CD4-positive, alpha-beta T cell treated with Interleukin-4 for 1 hour (primary cell): ENCODE measurements around the gene CCDC142.
A peak's percentile ranks its signal among the peaks of the same experiment; 100 is the strongest.

ENCODE experiments used
- DNase-seq, 2 donors: peaks; one replicate each; pipeline ENCODE4 v3.0.0-alpha.2; 2020 to 2022

CCDC142 gene

DNA sequence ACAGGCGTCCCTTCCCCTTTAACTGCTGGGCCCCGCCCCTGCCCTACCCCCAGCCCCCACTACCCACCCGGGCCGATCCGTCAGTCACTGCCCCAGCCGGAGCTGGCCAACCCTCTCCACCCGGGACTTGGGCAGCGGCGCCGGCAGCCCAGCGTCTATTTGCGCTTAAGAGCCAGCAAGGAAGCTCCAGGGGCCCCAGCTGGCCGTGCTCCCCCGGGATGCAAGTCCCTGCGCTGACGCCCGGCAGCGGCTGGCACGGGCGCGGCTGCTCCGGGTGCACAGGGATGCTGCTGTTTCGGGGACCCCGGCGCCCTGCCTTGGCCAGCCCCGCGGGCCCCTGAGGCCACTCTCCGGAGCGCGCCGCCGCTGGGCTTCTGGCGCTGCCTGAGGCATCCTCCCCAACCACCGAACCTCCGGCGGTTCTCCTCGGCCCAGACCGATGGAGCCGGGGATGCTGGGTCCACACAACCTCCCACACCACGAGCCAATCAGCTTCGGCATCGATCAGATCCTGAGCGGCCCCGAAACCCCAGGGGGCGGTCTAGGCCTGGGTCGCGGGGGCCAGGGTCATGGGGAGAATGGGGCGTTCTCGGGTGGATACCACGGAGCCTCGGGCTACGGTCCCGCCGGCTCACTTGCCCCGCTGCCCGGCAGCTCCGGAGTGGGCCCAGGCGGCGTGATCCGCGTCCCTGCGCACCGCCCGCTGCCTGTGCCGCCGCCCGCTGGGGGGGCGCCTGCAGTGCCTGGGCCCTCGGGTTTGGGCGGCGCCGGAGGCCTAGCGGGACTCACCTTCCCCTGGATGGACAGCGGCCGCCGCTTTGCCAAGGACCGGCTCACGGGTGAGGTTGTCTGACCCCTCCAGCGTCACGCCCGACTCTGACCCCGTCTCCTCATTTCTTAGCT, 31.8 kb upstream of the CCDC142 start, which contains the start of gene TLX2:
TLX2 (plus strand) TSS at position 83 of the 903 bp plus-strand sequence; CDS start at position 440, 357 bp downstream.
- DNase-seq: no peak

DNA sequence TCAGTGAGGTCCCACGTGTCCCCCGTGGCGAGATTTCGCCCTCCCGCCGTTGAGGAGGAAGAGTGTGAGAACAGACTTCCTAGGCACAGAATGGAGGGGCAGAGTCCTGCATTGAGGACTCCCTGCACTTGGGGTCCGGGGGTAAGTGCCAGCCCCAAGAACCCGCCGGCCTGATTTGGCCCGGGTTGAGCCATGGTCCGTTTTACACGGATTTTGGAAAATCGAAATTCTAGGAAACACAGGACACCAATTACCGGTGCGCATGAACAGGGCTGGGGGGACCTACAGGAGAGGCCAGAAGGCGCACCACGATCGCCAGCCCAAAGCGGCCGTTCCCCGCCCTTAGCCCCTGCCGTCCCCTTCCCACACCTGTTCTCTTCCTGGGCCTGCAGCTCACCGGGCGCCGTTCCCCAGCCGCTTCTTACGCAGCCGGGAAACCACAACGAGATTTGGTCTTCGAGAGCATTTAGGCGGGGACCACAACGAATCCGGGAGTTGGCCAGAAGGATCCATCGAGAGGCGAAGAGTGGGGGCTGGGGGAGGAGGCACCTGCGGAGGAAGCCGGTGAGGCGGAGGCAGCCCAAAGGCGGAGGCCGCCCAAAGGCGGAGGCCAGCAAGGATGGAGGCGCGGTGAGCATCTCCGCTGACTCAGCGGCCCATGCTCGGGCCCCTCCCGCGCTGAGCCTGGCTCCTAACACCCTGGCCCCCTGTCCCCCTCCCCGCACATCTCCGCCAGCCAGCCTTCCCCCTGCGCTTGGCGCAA, 31.0 kb upstream of the CCDC142 start:
- DNase-seq: peak in 1 of 2 donors; percentile 34

DNA sequence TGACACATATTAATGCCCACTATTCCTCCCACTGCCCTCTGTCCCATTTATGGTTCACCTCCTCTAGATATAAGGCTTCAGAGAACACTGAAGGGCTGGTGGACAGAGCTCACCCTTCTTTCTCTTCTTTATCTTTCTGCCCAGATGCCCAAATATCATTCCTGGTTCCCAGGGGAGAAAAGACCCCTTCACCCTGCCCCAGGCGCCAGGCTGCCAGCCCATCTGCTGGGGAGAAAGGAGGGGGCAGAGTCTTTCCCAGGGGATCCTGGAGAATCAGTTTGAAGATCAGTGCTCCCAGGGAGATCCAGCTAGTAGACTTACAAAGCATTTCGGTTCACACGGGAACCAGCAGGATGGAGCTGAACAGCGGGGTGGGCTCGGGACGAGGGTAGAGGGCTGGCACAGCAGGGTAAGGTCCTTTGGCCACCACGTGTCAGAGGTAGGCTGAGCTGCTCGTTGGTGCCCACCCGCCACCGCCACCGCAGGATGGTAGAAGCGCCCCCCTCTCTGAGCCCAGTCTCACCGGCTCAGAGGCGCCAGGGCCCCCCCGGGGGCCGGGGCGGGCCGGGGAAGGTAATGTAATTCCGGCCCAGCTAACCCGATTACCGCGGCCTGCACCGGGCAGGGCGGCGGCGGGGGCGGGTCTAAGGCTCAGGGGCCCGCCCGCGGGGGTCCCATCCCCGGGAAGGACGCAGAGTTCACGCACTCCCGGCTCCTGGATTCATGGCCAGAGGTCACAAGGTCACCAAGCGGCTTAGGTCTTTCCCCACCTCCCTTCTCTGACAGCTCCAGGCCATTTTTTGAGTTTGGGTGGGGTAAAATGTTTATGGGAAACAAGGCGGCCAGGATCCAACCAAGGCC, 30.2 kb upstream of the CCDC142 start:
- DNase-seq: no peak

DNA sequence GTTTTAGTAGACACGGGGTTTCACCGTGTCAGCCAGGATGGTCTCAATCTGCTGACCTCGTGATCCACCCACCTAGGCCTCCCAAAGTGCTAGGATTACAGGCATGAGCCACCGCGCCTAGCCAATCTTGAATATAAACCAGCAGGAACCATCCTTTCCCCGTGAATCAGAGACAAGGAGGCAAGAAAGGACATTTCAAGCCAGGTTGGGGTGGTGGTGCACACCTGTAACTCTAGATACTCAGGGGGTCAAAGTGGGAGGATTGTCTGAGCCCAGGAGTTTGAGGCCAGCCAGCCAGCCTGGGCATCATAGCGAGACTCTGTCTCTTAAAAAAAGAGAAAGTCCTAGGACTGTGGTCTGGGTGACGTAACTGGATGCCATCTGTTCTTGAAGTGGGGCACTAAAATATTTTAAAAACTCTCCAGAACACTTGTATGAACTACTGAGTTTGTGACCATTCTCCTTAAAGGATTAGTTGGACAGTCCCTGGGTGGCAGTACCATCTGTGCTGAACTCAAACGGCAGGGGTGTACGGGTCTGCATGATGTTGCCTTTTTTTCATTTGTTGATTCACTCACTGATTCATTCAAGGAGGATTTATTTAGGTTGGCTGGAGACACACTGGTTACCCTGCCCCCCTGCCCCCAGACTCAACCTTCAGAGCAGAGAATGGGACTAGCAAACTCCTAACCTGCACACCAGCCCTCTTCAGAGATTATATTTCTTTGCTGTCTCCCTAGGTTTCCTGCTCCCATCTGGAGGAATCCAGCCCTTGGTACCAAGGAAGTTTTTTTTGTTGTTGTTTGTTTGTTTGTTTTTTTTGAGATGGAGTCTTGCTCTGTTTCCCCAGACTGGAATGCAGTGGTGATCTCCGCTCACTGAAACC, 28.5 kb upstream of the CCDC142 start:
- DNase-seq: no peak

DNA sequence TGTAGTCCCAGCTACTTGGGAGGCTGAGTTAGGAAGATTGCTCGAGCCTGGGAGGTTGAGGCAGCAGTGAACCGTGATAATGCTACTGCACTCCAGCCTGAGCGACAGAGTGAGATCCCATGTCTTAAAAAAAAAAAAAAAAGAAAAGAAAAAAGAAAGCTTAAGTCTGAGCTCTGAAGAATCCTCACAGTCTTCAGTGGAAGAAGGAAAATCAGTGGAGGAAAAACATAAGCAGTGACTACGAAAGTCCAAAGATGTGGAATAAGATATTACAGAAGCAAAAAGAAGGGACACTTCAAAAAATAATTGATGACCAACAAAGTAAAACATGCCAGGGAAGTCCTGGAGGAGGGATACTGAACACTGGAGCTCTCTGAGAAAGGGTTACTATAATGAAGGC, 27.5 kb upstream of the CCDC142 start:
- DNase-seq: no peak

DNA sequence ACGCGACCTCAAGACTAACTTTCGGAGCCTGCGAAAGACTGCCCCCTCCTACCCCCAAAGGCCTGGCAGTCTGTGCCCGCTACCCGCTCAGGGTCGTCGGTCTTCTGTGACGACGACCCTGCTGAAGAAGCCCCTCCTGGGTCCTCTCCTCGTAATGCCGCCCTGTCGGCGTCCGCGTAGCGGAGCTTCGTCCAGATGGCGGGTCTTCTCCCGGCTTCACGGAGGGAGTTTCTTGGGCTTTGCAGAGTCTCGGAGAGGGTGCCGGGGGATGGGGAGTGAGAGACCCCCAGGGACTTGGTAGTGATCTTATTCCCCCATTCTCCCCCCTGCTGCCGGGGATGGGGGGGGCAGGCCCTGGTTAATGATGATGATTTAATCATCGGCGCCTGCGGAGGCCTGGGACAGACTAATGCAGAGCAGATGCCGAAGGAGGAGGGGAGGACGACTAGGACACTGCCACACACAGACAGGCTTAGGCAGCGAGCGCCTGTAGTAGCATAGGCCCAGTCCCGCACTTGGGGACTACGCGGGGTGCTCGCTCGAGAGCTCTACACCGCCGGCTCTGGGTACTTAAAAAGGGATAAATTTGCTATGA, 25.2 kb upstream of the CCDC142 start:
- peak in 1 of 2 donors; percentile 18 for DNase-seq

DNA sequence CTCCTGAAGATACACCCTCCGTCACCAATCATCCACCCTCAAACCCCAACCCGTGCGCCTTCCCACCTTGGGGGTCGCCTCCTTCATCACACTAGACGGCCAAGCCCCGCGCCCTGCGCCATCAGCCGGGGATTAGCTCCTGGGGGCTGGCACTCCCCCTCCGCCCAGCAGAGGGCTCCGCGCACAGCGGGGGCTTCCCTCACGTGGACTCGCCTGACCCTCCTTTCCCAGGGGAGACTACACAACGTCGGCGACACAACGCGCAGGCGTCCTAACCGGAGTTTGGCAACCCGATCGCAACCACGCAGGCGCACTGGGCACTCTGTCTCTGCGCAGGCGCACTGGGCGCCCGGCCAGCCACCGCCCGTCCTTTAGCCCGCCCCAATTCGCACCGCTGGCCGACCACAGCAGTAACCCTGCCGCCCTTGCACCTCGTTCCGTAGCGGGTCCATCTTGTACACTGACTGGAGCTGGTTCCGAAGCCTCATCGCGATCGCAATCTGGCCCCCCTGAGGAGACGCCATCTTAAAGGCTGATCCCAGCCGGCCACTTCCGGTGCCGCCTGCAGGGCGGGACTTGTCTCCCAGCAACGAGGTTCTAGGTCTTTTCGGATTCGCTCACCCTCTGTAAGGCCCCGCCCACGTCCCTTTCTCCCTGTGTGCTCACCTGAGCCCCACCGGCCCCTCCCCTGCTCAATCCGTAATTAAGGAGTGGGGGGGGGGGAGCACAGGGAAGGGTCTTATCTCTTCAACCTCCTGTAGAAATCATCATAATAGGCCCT, 24.5 kb upstream of the CCDC142 start, which contains the start of gene PCGF1:
PCGF1 (minus strand) TSS at position 551 of the 781 bp plus-strand sequence; CDS start at position 524, 27 bp downstream.
- peak; percentile 98 to 99 for DNase-seq

DNA sequence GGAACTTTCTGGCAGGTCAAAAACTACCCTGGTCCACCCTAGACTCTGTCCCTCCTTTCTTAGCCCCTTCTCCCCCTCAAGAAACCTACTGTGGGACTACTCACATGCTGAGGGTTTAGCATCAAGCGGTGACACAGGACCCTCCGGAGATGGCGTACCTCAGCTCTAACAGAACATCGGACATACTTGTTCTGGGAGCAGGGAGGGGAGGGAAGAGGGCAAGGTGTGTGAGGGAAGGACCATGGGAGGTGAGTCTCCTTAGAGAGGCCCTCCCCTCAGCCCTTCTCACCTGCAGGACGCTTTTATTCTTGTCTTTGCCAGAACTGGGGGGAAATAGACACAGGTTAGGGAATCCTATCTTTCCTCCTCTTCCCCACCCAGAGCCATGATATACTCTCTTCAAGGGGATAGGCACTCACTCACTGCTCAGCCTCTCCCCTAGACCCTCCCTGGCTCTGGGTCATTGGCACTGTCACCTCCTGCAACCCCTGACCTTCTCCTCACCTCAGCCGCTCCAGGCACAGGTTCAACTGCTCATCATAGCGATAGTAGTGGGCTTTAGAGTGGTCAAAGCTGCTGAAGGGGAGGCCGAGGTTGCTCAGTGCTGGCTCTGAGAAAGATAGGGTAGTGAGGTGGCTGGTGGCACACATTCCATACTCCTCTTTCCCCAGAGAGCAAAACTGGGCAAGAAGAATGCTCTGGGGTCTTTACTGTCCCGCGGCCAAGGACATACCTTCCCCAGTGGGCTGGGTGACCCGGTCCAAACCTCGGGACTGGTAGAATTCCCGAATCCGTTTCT, 22.8 kb upstream of the CCDC142 start:
- no peak for DNase-seq

DNA sequence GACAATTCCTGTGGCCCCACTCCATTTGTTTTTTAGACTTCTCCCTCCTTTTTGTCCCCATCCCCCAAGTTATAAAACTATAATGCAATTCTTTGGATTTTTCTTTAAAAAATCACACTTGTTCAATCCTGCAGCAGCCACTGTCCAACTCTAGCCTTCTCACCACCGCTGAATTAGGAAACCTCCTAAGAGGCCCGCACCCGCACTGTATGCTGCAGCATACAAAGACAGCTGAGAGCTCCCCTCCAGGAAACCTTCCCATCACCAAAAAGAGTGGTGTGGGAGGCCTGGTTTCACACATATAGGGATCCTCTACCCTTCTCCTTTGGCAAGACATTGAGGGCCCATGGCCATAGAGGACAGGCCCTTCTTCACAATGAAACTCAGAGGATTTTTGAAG, 21.8 kb upstream of the CCDC142 start:
- no peak for DNase-seq

DNA sequence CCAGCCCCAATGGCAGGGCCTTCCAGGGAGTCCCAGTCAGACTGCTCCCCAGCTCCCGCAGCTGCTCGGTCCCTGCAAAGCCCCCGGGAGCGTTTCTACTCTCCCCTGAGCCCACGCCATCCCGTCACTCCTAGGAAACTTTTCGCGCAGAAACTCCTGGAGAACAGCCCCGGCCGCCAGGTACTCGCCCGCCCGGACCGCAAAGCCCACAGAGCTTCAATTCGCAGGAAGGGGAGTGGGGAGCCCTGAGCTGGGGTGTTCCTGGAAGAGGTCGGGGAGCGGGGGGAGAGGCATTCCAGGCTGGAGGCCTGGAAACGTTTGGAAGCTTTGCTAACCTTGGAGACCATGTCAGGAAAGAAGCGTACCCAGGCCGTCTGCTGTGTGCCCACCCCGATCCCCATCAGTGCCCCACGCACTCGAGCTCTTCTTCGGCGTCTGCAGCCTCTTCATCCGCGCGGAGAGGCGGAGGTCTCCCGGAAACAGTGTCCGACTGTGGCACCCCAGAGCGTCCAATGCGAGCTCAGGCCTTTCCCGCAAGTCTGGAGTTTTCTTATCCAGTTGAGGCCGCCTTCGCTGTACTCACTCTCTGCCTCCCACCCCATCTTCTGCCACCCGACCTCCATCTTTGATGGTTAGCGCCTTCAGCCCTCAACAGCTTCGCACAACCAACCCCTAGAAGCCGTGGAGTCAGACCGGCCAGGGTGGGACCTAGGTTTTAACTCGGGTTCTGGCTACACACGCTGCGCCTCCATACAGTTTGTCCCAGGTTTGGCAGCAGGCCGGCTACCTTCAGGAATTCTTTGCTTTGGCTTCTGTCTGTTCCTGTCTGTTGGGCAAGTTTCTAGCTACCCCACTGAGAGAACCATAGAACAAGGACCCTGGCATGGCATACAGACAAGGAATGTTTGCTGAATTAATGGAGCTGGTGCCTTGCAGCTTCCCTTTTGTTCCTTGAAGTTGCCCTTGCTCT, 21.0 kb upstream of the CCDC142 start:
- DNase-seq: no peak

DNA sequence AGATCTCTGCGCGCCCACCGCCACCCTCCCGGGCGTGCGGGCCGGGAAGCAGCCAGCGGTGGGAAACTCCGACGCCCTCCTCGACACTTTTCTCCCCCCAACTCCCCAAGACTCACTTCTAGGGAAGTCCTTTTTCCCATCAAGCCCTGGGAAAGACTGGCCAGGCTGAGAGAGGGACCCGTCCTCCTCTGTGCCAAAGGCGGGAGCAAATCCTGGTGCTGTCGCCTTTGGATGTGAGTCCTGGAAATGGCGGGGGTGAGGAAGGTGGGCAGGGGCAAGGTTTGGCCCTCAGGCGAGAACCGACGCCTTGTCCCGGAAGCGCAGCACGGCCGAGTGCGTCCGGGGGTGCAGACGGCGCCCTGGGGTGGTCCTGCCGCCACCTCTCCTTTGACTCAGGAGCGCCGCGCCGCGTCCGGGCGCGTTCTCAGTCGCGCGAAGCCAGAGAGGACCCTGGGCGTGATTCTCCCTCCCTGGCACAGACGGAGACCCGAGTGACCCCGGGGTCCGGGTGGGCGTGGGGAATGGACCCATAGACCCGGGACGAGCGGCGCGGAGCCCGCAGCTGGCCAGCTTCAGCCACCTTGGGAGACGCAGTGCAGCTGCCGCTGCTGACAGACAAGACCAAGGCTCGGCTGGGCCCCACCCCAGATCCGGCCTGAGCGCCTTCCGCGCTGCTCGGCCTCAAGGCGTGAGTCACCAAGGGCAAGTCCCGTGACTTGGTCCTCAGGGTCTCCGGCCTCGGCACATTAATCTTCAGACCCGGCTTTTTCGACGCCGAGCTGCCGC, 20.1 kb upstream of the CCDC142 start:
- DNase-seq: peak; percentile 39 to 76

DNA sequence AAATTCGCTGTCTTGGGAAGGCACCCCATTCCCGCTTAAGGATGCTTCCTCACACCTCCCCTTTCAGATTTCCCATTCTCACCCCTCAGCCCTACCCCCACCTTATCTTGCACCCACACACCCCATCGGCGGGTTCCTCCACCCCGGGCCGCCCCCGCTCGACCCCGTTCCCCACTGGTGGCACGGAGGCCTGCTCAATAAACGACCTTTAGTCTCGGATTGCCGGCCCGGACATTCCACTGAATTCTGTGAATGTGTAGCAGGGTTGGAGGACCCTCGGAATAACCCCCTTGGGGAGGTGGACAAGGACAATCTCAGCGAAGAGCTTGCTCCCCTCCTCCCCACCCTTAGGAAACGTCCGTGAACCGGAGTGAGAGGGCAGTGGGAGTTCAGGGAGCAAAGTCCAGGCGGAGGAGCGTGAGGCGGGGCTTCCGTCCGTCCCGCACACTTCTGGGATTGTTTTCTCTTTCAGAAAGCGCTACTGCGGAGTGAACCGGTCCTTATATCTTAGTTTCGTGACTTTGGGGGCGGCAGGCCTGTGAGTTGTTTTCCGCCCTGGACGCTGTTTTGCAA, 19.4 kb upstream of the CCDC142 start:
- DNase-seq: no peak

DNA sequence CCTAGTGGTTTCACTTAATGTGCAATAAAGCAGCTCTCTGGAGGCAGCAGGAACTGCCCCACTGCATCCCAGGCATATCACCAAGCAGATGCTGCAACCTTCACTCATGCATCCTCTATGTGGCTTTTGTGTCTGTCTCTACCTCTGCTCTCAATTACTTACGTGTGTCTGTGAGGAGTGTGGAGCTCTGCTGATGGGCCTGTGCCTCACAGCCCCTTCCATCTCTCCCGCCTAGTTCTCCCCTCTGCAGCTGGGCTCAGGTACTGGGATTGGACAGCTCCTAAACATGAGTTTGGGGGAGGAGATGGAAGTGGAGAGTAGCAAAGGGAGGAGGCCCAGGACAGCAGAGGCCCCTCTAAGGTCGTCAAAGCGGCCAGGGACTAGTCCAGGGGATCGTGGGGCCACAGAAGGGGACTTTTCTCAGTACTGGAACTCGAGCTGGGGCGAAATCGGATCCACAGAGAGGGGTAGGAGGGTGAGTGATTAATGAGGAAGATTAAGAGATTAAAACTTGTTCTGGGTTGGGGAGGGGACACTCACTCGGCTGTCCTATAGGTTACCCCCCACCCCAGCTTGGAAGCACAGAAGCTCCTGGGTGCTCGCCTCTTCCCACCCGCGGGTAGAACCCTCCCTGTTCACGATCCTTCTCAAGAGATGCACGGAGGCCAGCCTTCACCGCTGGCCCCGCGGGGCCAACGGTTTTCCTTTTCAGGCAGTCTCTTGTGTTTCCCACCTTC, 18.7 kb upstream of the CCDC142 start:
- no peak for DNase-seq

DNA sequence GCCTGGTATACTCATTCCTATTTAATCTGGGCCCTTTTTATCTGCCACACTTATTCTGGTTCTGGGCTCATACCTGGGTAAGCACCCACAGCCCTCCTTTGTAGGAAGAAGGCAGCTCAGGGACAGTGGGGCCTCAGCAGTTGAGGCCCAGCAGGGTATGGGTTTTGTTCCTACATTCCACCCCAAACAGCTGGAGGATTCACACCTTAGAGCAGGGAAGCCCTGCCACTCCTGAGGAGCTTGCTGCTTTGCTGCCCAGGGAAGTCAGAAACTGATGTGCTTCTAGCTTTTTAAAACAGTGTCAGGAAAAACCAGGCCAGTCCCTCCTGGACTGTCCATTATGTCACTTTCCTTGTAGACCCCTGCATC, 17.8 kb upstream of the CCDC142 start:
- no peak for DNase-seq

DNA sequence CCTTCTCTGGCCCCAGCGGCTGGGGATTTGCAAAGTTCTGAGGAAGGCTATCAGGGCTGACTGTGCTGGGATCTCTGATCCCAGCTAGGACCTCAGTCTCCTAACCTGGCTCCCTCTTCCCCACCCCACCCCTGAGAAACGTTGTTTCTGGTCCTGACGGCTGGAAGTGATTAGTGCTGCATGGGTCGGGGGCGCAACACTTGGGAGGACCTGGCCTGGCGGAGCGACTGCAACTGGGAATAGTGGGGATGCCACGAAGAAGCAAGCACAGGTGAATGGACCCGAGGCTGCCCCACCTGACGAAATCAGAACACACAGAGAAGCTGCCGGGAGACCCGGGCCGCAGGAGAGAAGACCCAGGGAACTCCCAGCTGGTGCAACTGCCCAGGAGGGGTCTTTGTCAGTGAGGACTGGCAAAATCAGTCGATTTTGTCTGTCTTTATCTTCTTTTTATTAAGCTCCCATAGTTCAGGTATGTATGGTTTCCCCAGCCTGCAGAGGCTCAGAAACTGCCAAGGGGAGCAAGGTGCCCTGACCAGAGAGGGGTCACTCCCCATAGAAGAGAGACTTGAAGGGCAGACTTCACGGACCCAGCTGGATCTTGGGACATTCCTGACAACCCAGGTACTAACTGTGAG, 17.3 kb upstream of the CCDC142 start:
- no peak for DNase-seq
